AG04450 (cell line): Measurements from ENCODE around the gene LITAF. TPM values are rescaled to one million over a fixed set of nuclear protein-coding genes. Genes with fewer than 3 reads are reported as not detected.
"Not testable (repeated sequence)": the region's sequence is repeated elsewhere in the genome, so short reads cannot be mapped to it uniquely, and the experiment has no call there.

Experiments used
- CTCF ChIA-PET: fragments of 300-600, 350-600 bp; formaldehyde crosslinking; extraction: SDS; loops from one replicate; lab custom pipeline; 2022; ENCODE audit warnings: antibody characterized with exemption, inconsistent platforms; lab: Charles Lee
- POLR2A ChIA-PET: fragments of 350-600 bp; formaldehyde crosslinking; extraction: SDS; loops from one replicate; lab custom pipeline; 2021; ENCODE audit warnings: antibody characterized with exemption, inconsistent platforms; lab: Yijun Ruan, JAX
- DNase-seq: peaks from one replicate; pipeline ENCODE4 v3.0.0-alpha.2; 2011; ENCODE audit warnings: low read depth, low spot score
- H3K27ac ChIP-seq: one replicate; pipeline ENCODE4 v1.5.1; 2012; ENCODE audit warnings: low read depth, low read length, control low read depth
- H3K27me3 ChIP-seq: one replicate; pipeline ENCODE4 v1.6.0; 2012; ENCODE audit warnings: low read length; ENCODE audit not compliant: control insufficient read depth, insufficient read depth
- H3K4me3 ChIP-seq: 2 replicates; pipeline ENCODE4 v1.5.1; 2011; ENCODE audit warnings: mild to moderate bottlenecking, low read depth, low read length, control low read depth
- H3K9me3 ChIP-seq: 2 replicates; pipeline ENCODE4 v1.5.1; 2012; ENCODE audit warnings: low read length; ENCODE audit not compliant: control insufficient read depth, insufficient read depth
- polyA plus RNA-seq: library from polyadenylated mRNA; depleted of rRNA; stranded (reverse); fragments of >200 nt; gene quantifications from 2 replicates; pipeline ENCODE4 v1.2.3, GENCODE V29; 2011
- TF ChIP-seq, protein P1 (sequence below): IDR thresholded peaks from 2 replicates; pipeline ENCODE4 v1.5.1; 2011; ENCODE audit warnings: low read depth, low read length, control low read depth, inconsistent platforms

The LITAF gene
- polyA plus RNA-seq, 1 experiment: 190 TPM

DNA sequence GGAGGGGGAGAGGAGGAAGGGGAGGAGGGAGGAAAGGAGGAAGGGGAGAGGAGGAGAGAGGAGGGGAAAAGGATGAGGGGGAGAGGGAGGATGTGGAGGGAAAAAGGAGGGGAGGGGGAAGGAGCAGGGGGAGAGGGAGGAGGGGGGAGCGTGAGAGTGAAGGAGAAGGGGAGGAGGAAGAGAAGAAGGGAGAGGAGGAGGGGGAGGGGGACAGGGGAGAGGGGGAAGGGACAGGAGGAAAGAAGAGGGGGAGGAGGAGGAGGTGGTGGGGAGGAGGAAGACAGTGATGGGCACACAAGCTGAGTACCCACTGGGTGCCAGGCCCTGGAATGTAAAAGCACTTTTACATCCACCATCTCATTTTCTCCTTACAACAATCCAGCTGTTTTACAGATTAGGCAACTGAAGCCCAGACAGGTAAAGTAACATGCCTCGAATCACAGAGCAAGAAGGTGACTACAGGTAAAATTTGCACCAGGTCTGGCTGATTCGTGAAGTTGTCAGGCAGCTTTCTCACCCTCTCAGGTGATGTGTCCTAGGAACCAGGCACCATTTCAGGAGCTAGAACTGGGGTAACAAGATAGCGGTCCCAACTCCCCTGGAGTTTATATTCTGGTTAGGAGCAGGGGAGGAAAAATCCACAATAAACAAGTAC, 10.0 kb upstream of the LITAF start:
- H3K27me3 ChIP-seq: no peaks in the 10 kb centered on the region
- TF ChIP-seq, protein P1, sequence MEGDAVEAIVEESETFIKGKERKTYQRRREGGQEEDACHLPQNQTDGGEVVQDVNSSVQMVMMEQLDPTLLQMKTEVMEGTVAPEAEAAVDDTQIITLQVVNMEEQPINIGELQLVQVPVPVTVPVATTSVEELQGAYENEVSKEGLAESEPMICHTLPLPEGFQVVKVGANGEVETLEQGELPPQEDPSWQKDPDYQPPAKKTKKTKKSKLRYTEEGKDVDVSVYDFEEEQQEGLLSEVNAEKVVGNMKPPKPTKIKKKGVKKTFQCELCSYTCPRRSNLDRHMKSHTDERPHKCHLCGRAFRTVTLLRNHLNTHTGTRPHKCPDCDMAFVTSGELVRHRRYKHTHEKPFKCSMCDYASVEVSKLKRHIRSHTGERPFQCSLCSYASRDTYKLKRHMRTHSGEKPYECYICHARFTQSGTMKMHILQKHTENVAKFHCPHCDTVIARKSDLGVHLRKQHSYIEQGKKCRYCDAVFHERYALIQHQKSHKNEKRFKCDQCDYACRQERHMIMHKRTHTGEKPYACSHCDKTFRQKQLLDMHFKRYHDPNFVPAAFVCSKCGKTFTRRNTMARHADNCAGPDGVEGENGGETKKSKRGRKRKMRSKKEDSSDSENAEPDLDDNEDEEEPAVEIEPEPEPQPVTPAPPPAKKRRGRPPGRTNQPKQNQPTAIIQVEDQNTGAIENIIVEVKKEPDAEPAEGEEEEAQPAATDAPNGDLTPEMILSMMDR: no peak
- no peaks in the 10 kb centered on the region for H3K9me3 ChIP-seq
- ChIA-PET CTCF (interaction anchor here (0.6 kb wide), 1 partner anchor 20 kb away, joined by 4 read pairs; no protein-coding TSS in a partner anchor), POLR2A (interaction anchor here (0.6 kb wide), 1 partner anchor 340 kb away, joined by 3 read pairs; no protein-coding TSS in a partner anchor)
- no peak overlapping the region for H3K4me3 ChIP-seq
- H3K27ac ChIP-seq: no peak overlapping the region
- DNase-seq: no peak

DNA sequence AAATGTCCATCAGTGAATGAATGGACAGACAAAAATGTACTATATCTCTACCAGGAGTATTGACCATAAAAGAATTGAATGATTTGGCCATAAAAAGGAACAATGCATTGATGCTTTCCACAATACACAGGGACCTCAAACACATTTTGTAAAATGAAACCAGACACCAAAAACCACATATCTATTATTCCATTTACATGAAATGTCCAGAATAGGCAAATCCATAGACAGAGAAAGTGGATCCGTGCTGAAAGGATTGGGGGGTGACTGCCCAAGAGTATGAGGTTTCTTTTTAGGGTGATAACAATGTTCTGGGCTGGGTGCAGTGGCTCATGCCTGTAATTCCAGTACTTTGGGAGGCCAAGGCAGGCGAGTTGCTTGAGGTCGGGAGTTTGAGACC, 6.9 kb upstream of the LITAF start:
- Histone ChIP-seq H3K27ac (no peak overlapping the region), H3K4me3 (no peak overlapping the region), H3K27me3 (no peaks in the 10 kb centered on the region), H3K9me3 (no peaks in the 10 kb centered on the region)
- POLR2A ChIA-PET: no interaction called here
- no peak for DNase-seq
- CTCF ChIA-PET: interaction anchor here (0.6 kb wide), 1 partner anchor 74 kb away, joined by 3 read pairs; no protein-coding TSS in a partner anchor
- TF ChIP-seq, protein P1: no peak

DNA sequence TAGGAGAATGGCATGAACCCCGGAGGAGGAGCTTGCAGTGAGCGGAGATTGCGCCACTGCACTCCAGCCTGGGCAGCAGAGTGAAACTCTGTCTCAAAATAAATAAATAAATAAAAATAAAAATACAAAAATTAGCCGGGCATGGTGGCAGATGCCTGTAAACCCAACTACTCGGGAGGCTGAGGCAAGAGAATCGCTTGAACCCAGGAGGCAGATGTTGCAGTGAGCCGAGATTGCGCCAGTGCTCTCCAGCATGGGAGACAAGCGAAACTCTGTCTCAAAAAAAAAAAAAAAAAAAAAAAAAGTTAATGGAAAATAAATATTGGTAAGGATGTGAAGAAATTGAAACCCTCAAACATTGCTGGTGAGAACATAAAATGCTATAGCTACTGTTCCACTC, 6.4 kb upstream of the LITAF start:
- H3K27me3 ChIP-seq, H3K27ac ChIP-seq, H3K9me3 ChIP-seq, DNase-seq, POLR2A ChIA-PET, H3K4me3 ChIP-seq: not testable (repeated sequence)
- CTCF ChIA-PET: interaction anchor here (0.6 kb wide), 2 partner anchors 50 to 74 kb away, joined by 3 to 4 read pairs; no protein-coding TSS in a partner anchor

DNA sequence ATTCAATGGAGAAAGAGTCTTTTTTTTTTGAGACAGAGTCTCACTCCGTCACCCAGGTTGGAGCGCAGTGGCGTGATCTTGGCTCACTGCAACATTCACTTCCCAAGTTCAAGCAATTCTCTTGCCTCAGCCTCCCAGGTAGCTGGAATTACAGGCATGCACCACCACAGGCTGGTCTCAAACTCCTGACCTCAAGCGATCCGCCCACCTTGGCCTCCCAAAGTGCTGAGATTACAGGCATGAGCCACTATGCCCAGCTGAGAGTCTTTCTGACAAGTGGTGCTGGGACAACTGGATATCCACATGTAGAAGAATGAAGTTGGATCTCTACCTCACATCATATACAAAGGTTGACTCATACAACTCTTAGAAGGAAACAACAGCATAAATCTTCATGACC, 4.9 kb upstream of the LITAF start:
- CTCF ChIA-PET, H3K27ac ChIP-seq, H3K9me3 ChIP-seq, H3K27me3 ChIP-seq, H3K4me3 ChIP-seq, DNase-seq, POLR2A ChIA-PET: not testable (repeated sequence)

DNA sequence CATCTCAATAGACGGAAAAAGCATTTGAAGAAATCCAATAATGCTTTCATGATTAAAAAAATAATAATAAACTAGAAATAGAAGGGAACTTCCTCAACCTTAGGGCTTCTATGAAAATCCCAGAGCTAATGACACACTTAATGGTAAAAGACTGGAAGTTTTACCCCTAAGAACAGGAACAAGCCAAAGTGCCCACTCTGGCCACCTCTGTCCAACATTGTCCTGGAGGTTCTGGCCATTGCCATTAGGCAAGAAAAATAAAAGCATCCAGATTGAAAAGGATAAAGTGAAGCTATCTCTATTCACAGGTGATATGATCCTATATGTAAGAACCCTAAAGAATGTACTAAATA, 2.5 kb upstream of the LITAF start:
- Histone ChIP-seq H3K9me3 (no peaks in the 10 kb centered on the region; the same call in 1 of the 2 replicates), H3K27ac (no peak overlapping the region), H3K27me3 (no peaks in the 10 kb centered on the region), H3K4me3 (no peak overlapping the region)
- TF ChIP-seq, protein P1: no peak
- ChIA-PET POLR2A (interaction anchor here (0.6 to 0.8 kb wide), 4 partner anchors 44 to 246 kb away, joined by 5 to 7 read pairs (median 6); no protein-coding TSS in a partner anchor), CTCF (interaction anchor here (0.6 to 2.6 kb wide), 3 partner anchors 126 to 639 kb away, joined by 3 to 8 read pairs (median 6); no protein-coding TSS in a partner anchor)
- DNase-seq: no peak
